Left cardiac atrium (tissue), 4 donors: ENCODE data around the gene C11orf97. TPM values are rescaled to one million over a fixed set of nuclear protein-coding genes. Genes with fewer than 3 reads are reported as not detected.
"Not testable (repeated sequence)": the region's sequence is repeated elsewhere in the genome, so short reads cannot be mapped to it uniquely, and the experiment has no call there.

Experiments
- ATAC-seq, 2 donors: fragments of 200-7000 bp; cut with Tn5 transposase; one replicate each; pipeline ENCODE4 v1.9.1; 2020; ENCODE audit warnings: mild to moderate bottlenecking in 2 of 2, moderate library complexity in 2 of 2
- DNase-seq: peaks from one replicate; pipeline ENCODE4 v3.0.0-alpha.2; 2020
- intact Hi-C, 2 donors: fragments of 100-400 bp; cut with DNase I; formaldehyde crosslinking; loops; one replicate each; pipeline versions ENCODE4 v1.14.1 to v1.15.1; 2022 to 2023
- total RNA-seq, 2 donors: library from RNA; stranded (reverse); fragmentation: NEBNext Ultra II Directional; extraction: Animal tissue kit (Norgen Biotek cat#: 25700); gene quantifications; one replicate each; pipeline ENCODE4 v1.2.1, GENCODE V29; 2021
- donor health status: DM: no; HTN: yes; CAD: no.
- donor health status: DM: no; HTN: yes; CAD: no; lungs with severe emphysema.
- donor health status: DM: yes; HTN: yes; CAD: no.
- donor health status: Dilated cardiomyopathy.

Gene C11orf97
- total RNA-seq, 2 donors from 2014 or later = not detected

DNA sequence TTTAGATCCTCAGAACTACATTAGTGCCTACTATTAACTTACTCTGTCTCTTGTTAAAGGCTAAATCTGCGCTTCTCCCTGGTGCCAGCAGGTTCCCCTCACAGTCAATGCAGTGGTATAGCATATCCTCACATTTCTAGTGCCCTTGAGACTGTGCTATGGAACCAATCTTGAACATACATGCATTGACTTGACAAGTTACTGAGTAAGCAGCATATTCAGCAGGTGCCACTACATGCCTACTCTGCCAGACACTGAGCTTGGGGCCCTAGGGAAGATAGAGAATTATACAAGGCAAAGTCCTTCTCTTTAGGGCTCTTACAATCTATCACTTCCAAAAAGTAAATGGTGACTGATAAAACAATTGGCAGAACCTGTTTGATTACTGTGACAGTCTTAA is 34.6 kb downstream of the C11orf97 start:
- ATAC-seq = no peak
- intact Hi-C loops = no loop called here
- no peak for DNase-seq

GRCh38 chr11:94549146-94549545 is 36.9 kb downstream of the C11orf97 start:
- no peak for ATAC-seq
- intact Hi-C loops = no loop called here

DNA sequence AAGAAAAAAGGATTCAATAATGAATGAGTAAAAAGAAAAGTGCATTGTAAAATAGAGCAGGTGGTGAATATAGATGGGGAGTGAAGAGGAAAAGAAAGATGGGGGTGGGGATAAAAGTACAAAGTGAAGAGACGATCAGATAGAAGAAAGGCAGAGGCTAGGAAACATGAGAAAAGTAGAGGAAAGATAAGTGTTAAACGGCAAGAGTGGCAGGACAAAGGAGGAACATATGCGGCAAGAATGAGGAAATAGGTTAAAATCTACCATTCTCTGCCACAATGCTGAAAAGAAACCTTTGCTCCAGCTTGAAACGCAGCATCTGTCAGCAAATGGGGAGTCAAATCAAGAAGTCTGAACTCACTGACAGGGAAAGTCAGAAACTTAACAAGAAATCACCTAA is 38.3 kb downstream of the C11orf97 start:
- ATAC-seq = no peak
- no peak for DNase-seq
- intact Hi-C loops = no loop called here

More at GRCh38 chr11:94549146-94549545, 36.9 kb downstream of the C11orf97 start:
- no peak for DNase-seq

GRCh38 chr11:94553938-94554337 is 41.7 kb downstream of the C11orf97 start:
- ATAC-seq (no peak), DNase-seq (no peak)
- intact Hi-C loops = no loop called here

DNA sequence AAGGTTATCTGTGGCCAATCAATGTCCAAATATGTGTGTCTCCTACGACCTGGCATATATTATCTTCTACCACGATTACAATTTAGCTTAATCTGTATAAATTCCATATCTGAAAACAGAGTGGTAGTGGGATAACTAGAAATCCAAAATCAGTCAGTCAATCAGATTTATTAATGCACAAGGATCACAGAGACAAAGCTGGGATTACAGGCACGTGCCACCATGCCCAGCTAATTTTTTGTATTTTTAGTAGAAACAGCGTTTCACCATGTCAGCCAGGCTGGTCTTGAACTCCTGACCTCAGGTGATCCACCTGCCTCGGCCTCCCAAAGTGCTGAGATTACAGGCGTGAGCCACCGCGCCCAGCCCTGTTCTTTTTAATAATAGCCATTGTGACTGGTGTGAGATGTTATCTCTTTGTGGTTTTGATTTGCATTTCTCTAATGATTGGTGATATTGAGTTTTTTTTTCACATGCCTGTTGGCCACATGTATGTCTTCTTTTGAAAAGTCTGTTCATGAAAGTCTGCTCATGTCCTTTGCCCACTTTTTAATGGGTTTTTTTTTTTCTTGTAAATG is 43.6 kb downstream of the C11orf97 start:
- ATAC-seq, intact Hi-C loops, DNase-seq: not testable (repeated sequence)

DNA sequence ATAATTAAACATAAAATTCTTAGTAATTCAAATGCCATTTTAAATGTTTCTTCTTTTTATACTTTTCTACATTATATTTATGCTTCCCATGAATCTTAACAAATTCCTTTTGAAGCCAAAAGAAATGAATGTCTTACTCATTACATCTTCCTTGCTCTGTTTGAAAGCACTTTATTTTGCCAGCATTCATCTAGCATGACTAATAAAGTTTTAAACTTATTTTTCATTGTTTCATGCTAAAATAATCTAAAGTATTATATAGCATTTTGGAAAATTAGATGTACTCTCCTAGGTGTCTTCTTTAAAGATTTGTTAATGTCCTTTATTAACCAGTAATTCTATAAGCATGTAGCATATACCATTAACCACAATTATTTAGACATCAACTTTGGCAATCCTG is 45.2 kb downstream of the C11orf97 start:
- ATAC-seq (no peak), DNase-seq (no peak)
- intact Hi-C loops = no loop called here

DNA sequence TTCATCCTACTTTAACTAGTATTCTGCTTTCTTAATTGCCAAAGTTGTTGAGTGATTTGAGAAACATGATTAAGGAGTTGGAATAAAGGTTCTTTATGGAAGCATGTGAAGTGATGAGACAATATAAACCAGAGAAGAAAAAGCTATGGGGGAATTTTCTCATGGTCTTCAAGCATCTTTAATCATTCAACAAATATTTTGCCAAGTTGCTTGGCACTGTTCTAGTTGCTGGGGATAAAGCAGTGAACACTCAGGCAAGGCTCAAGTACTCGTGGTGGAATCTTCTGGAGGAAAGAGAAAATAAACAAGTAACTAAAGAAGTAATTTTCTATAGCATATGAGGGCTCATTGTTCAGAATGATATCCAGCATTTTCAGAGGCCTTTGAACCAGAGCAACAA is 45.7 kb downstream of the C11orf97 start:
- ATAC-seq (no peak), DNase-seq (no peak)
- intact Hi-C loops = no loop called here

- ATAC-seq (no peak), DNase-seq (no peak)
- intact Hi-C loops = no loop called here
These were observed 46.2 kb downstream of the C11orf97 start for GRCh38 chr11:94558468-94558867.

DNA sequence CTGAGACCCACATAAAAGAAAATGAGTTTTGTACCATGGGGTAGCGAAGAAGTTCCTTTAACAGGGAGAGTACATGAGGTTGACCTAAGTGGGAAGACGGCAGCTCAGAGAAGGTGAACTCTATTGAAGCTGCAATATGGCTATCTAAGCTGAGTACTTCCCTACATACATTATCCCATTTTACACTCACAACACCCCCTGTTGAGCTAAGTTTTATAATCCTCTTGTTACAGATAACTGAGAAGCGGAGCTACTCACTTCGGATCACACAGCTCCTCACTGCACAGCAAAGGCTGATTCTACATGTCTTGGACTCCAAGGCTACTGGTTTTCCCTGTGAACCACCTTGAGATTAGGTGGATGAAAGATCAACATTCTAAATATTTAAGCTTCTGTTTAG is 46.7 kb downstream of the C11orf97 start:
- ATAC-seq (no peak), DNase-seq (no peak)
- intact Hi-C loops = no loop called here

- DNase-seq = no peak
- intact Hi-C loops = no loop called here
- no peak for ATAC-seq
These were observed 47.1 kb downstream of the C11orf97 start for GRCh38 chr11:94559361-94559760.

DNA sequence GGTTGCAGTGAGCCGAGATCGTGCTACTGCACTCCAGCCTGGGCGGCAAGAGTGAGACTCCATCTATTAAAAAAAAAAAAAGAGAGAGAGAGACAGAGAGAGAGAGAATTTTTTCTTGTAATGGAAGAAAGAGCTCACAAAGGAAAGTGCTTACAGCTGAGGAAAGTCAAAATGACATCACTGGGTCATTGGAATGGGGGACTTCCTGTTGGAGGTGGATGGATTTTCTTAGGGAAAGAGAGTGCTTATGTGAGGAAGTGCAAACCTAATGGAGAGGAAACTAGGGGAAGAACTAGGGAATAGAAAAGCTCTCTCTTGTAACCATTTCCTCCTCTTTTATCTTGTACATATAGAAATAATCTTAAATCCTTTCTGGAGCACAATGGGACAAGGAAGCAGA is 48.6 kb downstream of the C11orf97 start:
- intact Hi-C loops = no loop called here

GRCh38 chr11:94563176-94563847 is 51.1 kb downstream of the C11orf97 start:
- ATAC-seq (peak; percentile 94 to 99), DNase-seq (no peak)
- intact Hi-C loops = loop anchor here in 1 of 2 donors (2.0 kb wide), 1 partner anchor 45 kb away; no protein-coding TSS in a partner anchor

More for the DNA sequence above, 48.6 kb downstream of the C11orf97 start:
- ATAC-seq (no peak), DNase-seq (no peak)

DNA sequence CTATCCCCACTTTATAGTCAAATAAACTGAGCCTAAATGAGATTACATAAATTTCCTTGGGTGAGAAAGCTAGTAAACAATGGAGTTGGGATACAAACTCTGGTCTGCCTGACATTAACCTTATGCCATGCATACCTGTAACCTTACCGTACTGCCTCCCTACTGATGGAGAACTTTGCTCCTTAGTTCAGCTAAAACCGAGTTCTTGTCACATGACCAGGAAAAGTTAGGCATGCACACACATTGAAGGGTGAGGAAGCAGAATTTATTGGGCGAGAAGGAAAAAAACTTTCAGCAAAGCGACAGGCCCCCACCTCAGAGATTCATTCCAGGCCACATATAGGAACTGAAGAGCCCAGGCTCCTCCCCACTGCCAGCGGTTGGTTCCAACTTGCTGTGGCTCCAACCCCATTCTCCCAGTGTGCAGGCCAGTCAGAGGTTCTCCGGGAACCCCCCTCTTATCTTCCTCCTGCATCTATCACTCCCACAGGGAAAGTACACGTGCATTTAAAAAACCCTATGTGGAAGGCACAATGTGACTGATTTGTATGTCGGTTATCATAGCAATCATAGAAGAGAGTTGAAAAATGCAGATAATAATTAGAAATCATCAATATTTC is 51.7 kb downstream of the C11orf97 start:
- intact Hi-C loops = loop anchor here in 1 of 2 donors (2.0 kb wide), 1 partner anchor 45 kb away; no protein-coding TSS in a partner anchor
- DNase-seq (no peak), ATAC-seq (no peak)

DNA sequence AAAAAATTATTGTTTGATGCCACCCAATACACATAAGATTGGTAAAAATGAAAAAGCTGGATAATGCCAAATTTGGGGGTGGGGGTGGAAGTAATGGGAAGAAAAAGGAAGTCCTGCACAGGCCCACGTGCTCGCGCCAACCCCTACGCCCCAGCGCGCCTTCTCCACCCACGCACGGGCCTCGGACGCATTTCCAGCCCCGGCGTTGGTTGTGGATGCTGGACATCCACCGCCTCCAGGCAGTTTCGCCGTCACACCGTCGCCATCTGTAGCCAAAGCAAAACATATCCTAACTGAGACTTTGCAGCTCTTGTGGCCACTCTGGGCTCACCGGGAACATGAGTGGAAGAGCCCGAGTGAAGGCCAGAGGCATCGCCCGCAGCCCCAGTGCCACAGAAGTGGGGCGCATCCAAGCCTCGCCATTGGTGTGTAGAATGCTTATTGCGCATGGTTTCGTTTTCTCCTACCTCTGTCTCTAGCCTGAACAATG is 55.0 kb downstream of the C11orf97 start, which contains the start of gene PIWIL4:
Gene PIWIL4 (plus strand): TSS at position 188 of the 490 bp plus-strand sequence. CDS start 151 bp downstream, at position 339.
- DNase-seq (no peak), ATAC-seq (no peak)
- intact Hi-C loops = no loop called here

- DNase-seq (no peak), ATAC-seq (no peak)
- intact Hi-C loops = no loop called here
These were observed 55.9 kb downstream of the C11orf97 start for GRCh38 chr11:94568200-94568599.

GRCh38 chr11:94568717-94569116 is 56.5 kb downstream of the C11orf97 start:
- DNase-seq (no peak), ATAC-seq (no peak)
- intact Hi-C loops = no loop called here

GRCh38 chr11:94572975-94573374 is 60.7 kb downstream of the C11orf97 start:
- DNase-seq, intact Hi-C loops, ATAC-seq: not testable (repeated sequence)

DNA sequence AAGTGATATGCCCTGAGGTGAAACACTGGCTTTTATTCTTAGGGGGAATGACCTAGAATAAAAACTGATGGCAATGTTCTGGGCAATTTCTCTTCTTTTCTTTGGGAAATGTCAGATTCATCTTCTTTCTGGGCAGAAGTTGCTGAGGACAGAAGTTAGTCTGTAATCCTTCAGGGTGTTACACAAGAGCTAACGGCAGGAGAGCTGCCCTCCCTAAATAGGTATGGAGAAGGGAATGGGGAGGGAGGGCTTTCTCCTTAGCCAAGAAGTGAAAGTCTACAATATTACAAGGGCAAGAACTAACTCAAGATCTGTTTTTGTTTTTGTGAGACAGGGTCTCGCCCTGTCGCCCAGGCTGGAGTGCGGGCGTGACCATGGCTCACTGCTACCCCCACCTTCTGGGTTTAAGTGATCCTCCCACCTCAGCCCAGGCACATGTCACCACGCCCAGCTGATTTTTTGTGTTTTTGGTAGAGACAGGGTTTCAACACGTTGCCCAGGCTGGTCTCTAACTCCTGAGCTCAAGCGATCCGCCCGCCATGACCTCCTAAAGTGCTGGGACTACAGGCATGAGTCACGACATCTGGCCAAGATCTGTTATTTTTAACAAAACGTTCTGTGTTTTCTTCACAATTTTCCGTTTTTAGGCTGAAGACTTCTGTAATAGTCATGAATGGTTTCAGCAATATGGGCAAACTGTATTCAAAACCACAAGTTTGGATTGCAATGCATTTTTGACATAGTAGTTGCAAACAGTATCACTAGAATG is 62.1 kb downstream of the C11orf97 start:
- ATAC-seq = peak in 1 of 2 donors; percentile 81
- peak; percentile 33 for DNase-seq
- intact Hi-C loops = no loop called here

DNA sequence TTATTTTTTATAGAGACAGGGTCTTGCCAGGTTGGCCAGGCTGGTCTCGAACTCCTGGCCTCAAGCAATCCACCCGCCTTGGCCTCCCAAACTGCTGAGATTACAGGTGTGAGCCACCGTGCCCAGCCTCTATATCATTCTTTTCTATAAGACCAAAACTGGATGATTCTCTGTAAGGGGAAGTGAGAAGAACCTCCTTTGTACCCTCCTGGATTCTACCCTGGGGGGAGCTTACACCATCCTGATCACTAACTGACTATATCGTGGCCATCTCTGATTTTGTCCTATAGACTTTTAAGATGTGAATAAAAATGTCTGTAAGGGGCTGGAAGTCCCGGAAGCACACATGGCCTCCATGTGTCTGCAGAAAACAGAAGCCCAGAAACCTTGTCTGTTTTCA is 64.0 kb downstream of the C11orf97 start:
- ATAC-seq (no peak), DNase-seq (no peak)
- intact Hi-C loops = no loop called here
